B cell (primary cell): ENCODE data around the gene GINM1. TPM values are rescaled to one million over a fixed set of nuclear protein-coding genes. Genes with fewer than 3 reads are reported as not detected.
A peak's percentile ranks its signal among the peaks of the same experiment; 100 is the strongest.

Source experiments
- ATAC-seq: fragments of 200-7000 bp; cut with Tn5 transposase; one replicate; pipeline ENCODE4 v1.10.0; 2021; ENCODE audit warnings: low read depth, mild to moderate bottlenecking, moderate number of reproducible peaks, moderate library complexity
- CTCF ChIA-PET: fragments of 350-600 bp; sonication (Branson Sonifier 250); formaldehyde crosslinking; loops from one replicate; lab custom pipeline; 2021; ENCODE audit warnings: antibody characterized with exemption, inconsistent platforms; lab: Charles Lee
- POLR2A ChIA-PET: fragments of 350-600 bp; sonication (Branson Sonifier 250); formaldehyde crosslinking; loops from one replicate; lab custom pipeline; 2021; ENCODE audit warnings: antibody characterized with exemption; lab: Charles Lee
- DNase-seq: peaks from one replicate; pipeline ENCODE4 v3.0.0; 2013
- H2AFZ ChIP-seq: 2 replicates; pipeline ENCODE4 v1.6.1; 2012; ENCODE audit warnings: mild to moderate bottlenecking, low read depth, low read length; ENCODE audit not compliant: insufficient read depth, poor library complexity, severe bottlenecking
- H3K27ac ChIP-seq, 2 donors: 1 replicate in 1 of 2; 2 replicates in 1 of 2; pipeline ENCODE4 v1.5.1; 2012 to 2013; ENCODE audit warnings: low read length in 2 of 2, mild to moderate bottlenecking in 2 of 2, moderate library complexity in 1 of 2
- H3K27me3 ChIP-seq, 4 experiments: fragments of 200-600 bp in 1 of 4; sonication (generic) in 1 of 4; replicated peaks in 1 of 4; 1 replicate in 2 of 4; 2 replicates in 2 of 4; pipeline versions ENCODE4 v1.6.1 to v1.7.0; 2013 to 2016; ENCODE audit warnings: low read length in 3 of 4, mild to moderate bottlenecking in 2 of 4, mixed read lengths in 1 of 4, moderate library complexity in 1 of 4; ENCODE audit not compliant: insufficient read depth in 4 of 4, control insufficient read depth in 3 of 4; ENCODE audit errors: control extremely low read depth in 1 of 4
- H3K36me3 ChIP-seq, 2 experiments: replicated peaks in 1 of 2; 1 replicate in 1 of 2; 2 replicates in 1 of 2; pipeline versions ENCODE4 v1.6.1 to v1.7.1; 2013; ENCODE audit warnings: low read length in 1 of 2; ENCODE audit not compliant: insufficient read depth in 2 of 2, control insufficient read depth in 1 of 2; ENCODE audit errors: control extremely low read depth in 1 of 2, extremely low read depth in 1 of 2
- H3K4me1 ChIP-seq, 2 donors: fragments of 200-600 bp in 1 of 2; sonication (generic) in 1 of 2; 1 replicate in 1 of 2; 2 replicates in 1 of 2; pipeline versions ENCODE4 v1.5.1 to v1.6.1; 2013 to 2017; ENCODE audit warnings: low read length in 2 of 2; ENCODE audit not compliant: control insufficient read depth in 2 of 2, insufficient read depth in 2 of 2
- H3K4me2 ChIP-seq: replicated peaks from 2 replicates; pipeline ENCODE3; 2012; ENCODE audit warnings: mild to moderate bottlenecking, low read depth, low read length; ENCODE audit not compliant: poor library complexity, severe bottlenecking
- H3K4me3 ChIP-seq, 5 experiments: fragments of 200-600 bp in 1 of 5; sonication (generic) in 1 of 5; 1 replicate in 3 of 5; 2 replicates in 2 of 5; pipeline versions ENCODE4 v1.5.1 to v1.7.0; 2011 to 2016; ENCODE audit warnings: low read length in 4 of 5, mild to moderate bottlenecking in 4 of 5, low read depth in 2 of 5, control low read depth in 1 of 5, moderate library complexity in 1 of 5; ENCODE audit not compliant: insufficient read depth in 1 of 5; ENCODE audit errors: control extremely low read depth in 1 of 5, extremely low read depth in 1 of 5
- H3K79me2 ChIP-seq: fragments of 200-600 bp; sonication (generic); one replicate; pipeline ENCODE4 v1.6.0; 2016; ENCODE audit warnings: low read length; ENCODE audit not compliant: control insufficient read depth, insufficient read depth
- H3K9ac ChIP-seq: fragments of 200-600 bp; sonication (generic); 2 replicates; pipeline ENCODE4 v1.6.1; 2017; ENCODE audit warnings: mild to moderate bottlenecking, low read length, moderate library complexity
- H3K9me3 ChIP-seq, 3 donors: one replicate each; pipeline versions ENCODE4 v1.6.1 to v1.7.1; 2013; ENCODE audit warnings: low read length in 2 of 3; ENCODE audit not compliant: control insufficient read depth in 2 of 3, insufficient read depth in 1 of 3; ENCODE audit errors: control extremely low read depth in 1 of 3
- H4K20me1 ChIP-seq: 2 replicates; pipeline ENCODE4 v1.6.0; 2012; ENCODE audit warnings: mild to moderate bottlenecking, low read length; ENCODE audit not compliant: insufficient read depth, control insufficient read depth, poor library complexity, severe bottlenecking
- H3K27ac Mint-ChIP-seq: one replicate; pipeline ENCODE4 v1.8.0; 2021; ENCODE audit warnings: mixed read lengths
- H3K27me3 Mint-ChIP-seq: one replicate; pipeline ENCODE4 v1.8.0; 2021; ENCODE audit warnings: mixed read lengths
- H3K4me1 Mint-ChIP-seq: one replicate; pipeline ENCODE4 v1.8.0; 2021; ENCODE audit warnings: mixed read lengths
- H3K4me3 Mint-ChIP-seq: one replicate; pipeline ENCODE4 v1.8.0; 2021; ENCODE audit warnings: mixed read lengths
- H3K9me3 Mint-ChIP-seq: one replicate; pipeline ENCODE4 v1.8.0; 2022; ENCODE audit warnings: mixed read lengths; ENCODE audit not compliant: insufficient read depth
- CTCF ChIP-seq: fragments of 200-600 bp; IDR thresholded peaks from one replicate; pipeline ENCODE4 v1.8.0; 2022; ENCODE audit warnings: antibody characterized with exemption, mild to moderate bottlenecking
- EZH2 ChIP-seq: IDR thresholded peaks from 2 replicates; pipeline ENCODE4 v1.6.1; 2012; ENCODE audit warnings: borderline replicate concordance, low read depth, mild to moderate bottlenecking, moderate library complexity, low read length; ENCODE audit not compliant: insufficient read depth, poor library complexity, severe bottlenecking
- WGBS: methylation state at CpG from one replicate; pipeline ENCODE4 v1.1.5; 2013; ENCODE audit warnings: missing lambda C conversion rate; ENCODE audit not compliant: insufficient coverage; 5-methylcytosine and 5-hydroxymethylcytosine counted together
- intact Hi-C: fragments of 100-400 bp; cut with micrococcal nuclease; formaldehyde crosslinking; loops from one replicate; pipeline ENCODE4 v1.10.0; 2022
- polyA plus RNA-seq: library from polyadenylated mRNA; depleted of rRNA; stranded (reverse); fragments of >200 nt; gene quantifications from 2 replicates; pipeline ENCODE4 v1.2.3, GENCODE V29; 2012
- total RNA-seq, 2 donors: library from RNA; stranded (reverse); fragments of 120-200 nt in 1 of 2; gene quantifications; 1 replicate in 1 of 2; 2 replicates in 1 of 2; pipeline versions ENCODE4 v1.2.3 to v1.2.4, GENCODE V29; 2013 to 2022

GINM1 gene
- total and polyA plus RNA-seq, 2 donors (not counting 1 experiment from before 2014, with no cell fraction given): 14.4 to 23.0 TPM

- Mint-ChIP-seq H3K27me3 (peaks cover 6% of the 10 kb centered on the region), H3K4me1 (peaks cover 39% of the 10 kb centered on the region), H3K27ac (peak overlapping the region; percentile 98), H3K4me3 (peak overlapping the region; percentile 98), H3K9me3 (no peaks in the 10 kb centered on the region)
- peak overlapping the region; percentile 99 for H3K27ac ChIP-seq
- no peaks in the 10 kb centered on the region for H3K27me3 ChIP-seq
- peak overlapping the region; percentile 71 for H3K4me2 ChIP-seq
- H2AFZ ChIP-seq: peak overlapping the region; percentile 84
- H3K4me1 ChIP-seq: peaks cover 17 to 22% of the 10 kb centered on the region in 2 donors
- no peaks in the 10 kb centered on the region for H3K9me3 ChIP-seq
- peak overlapping the region; percentile 96 to 100 (median 98) for H3K4me3 ChIP-seq
- peaks cover 22% of the 10 kb centered on the region for H4K20me1 ChIP-seq
- WGBS: 0% methylated on average over 13 of the region's 16 CpGs
- peak overlapping the region; percentile 99 for H3K9ac ChIP-seq
- CTCF ChIA-PET: interaction anchor here (0.8 to 9.7 kb wide), 10 partner anchors 17 to 463 kb away, joined by 3 to 90 read pairs (median 4); partner anchors contain the start of genes GINM1 and LATS1
- intact Hi-C loops: loop anchor here (5.0 kb wide), 2 partner anchors 228 to 472 kb away; partner anchors contain the start of gene TAB2
- H3K79me2 ChIP-seq: peaks cover 52% of the 10 kb centered on the region
- DNase-seq (peak; percentile 84), ATAC-seq (peak; percentile 29)
- TF ChIP-seq EZH2: no peak
- POLR2A ChIA-PET: interaction anchor here (0.6 to 3.8 kb wide), 5 partner anchors 20 to 464 kb away, joined by 3 to 22 read pairs (median 3); partner anchors contain the start of genes GINM1, LATS1 and TAB2
- peaks cover 3 to 11% of the 10 kb centered on the region in 2 experiments for H3K36me3 ChIP-seq
Measured at GRCh38 chr6:149545258-149545753, 20.9 kb upstream of the GINM1 start.

- peak within 1 kb of the TSS; percentile 84 for H2AFZ ChIP-seq
- ATAC-seq (peak; percentile 90), DNase-seq (peak; percentile 98)
- intact Hi-C loops: loop anchor here (1.0 to 5.0 kb wide), 5 partner anchors 19 to 471 kb away; partner anchors contain the start of genes KATNA1, NUP43 and TAB2
- Mint-ChIP-seq H3K27ac (peak within 1 kb of the TSS; percentile 98), H3K4me1 (peaks cover 39% of the 10 kb centered on the region), H3K9me3 (no peaks in the 10 kb centered on the region), H3K4me3 (peak within 1 kb of the TSS; percentile 98), H3K27me3 (peaks cover 6% of the 10 kb centered on the region)
- ChIA-PET POLR2A (interaction anchor here (0.6 to 3.8 kb wide), 6 partner anchors 19 to 463 kb away, joined by 3 to 22 read pairs (median 3); partner anchors contain the start of genes GINM1, LATS1 and TAB2), CTCF (interaction anchor here (0.7 to 9.7 kb wide), 11 partner anchors 17 to 464 kb away, joined by 3 to 90 read pairs (median 4); partner anchors contain the start of genes GINM1 and LATS1)
- H3K27me3 ChIP-seq: no peaks in the 10 kb centered on the region
- H3K9ac ChIP-seq: peak within 1 kb of the TSS; percentile 99
- H3K4me2 ChIP-seq: peak within 1 kb of the TSS; percentile 71
- WGBS: under 1% methylated on average over 71 of the region's 71 CpGs
- no peak for TF ChIP-seq EZH2
- TF ChIP-seq CTCF: peak; percentile 83
- H3K27ac ChIP-seq: peak within 1 kb of the TSS; percentile 99
- H3K9me3 ChIP-seq: no peaks in the 10 kb centered on the region
- H3K36me3 ChIP-seq: peaks cover 3 to 5% of the 10 kb centered on the region in 2 experiments
- peaks cover 46% of the 10 kb centered on the region for H3K79me2 ChIP-seq
- peaks cover 19% of the 10 kb centered on the region for H4K20me1 ChIP-seq
- H3K4me1 ChIP-seq: peaks cover 17 to 22% of the 10 kb centered on the region in 2 donors
- H3K4me3 ChIP-seq: peak within 1 kb of the TSS; percentile 96 to 100 (median 98)
Measured at GRCh38 chr6:149545754-149546471, 20.3 kb upstream of the GINM1 start, which contains the start of gene PPIL4. Gene PPIL4 (minus strand): TSS chr6:149546043. CDS start chr6:149546005, 38 bp downstream.
